Nephron (organoid): ENCODE data around the gene CECR2.

Experiments used
- H3K27ac Mint-ChIP-seq, 3 experiments: 2 replicates each; pipeline ENCODE4 v1.8.0; 2020; ENCODE audit warnings: mixed read lengths in 3 of 3, mild to moderate bottlenecking in 2 of 3, moderate library complexity in 1 of 3
- H3K27me3 Mint-ChIP-seq: 2 replicates; pipeline ENCODE4 v1.8.0; 2021; ENCODE audit warnings: low read depth, mild to moderate bottlenecking, moderate library complexity, mixed read lengths
- H3K36me3 Mint-ChIP-seq: 2 replicates; pipeline ENCODE4 v1.8.0; 2020; ENCODE audit warnings: low read depth, mixed read lengths
- H3K4me1 Mint-ChIP-seq: 2 replicates; pipeline ENCODE4 v1.8.0; 2020; ENCODE audit warnings: mixed read lengths
- H3K4me3 Mint-ChIP-seq, 3 experiments: 2 replicates each; pipeline ENCODE4 v1.8.0; 2020; ENCODE audit warnings: mild to moderate bottlenecking in 3 of 3, mixed read lengths in 3 of 3, moderate library complexity in 2 of 3
- H3K9me3 Mint-ChIP-seq: 2 replicates; pipeline ENCODE4 v1.8.0; 2020; ENCODE audit warnings: mixed read lengths
- CTCF ChIP-seq, 3 experiments: fragments of 200-600 bp; sonication (generic); IDR thresholded peaks; one replicate each; pipeline ENCODE4 v1.5.0; 2021; ENCODE audit warnings: antibody characterized with exemption in 3 of 3; ENCODE audit not compliant: unreplicated experiment in 3 of 3

The CECR2 gene

GRCh38 chr22:17479135-17479534, 109.9 kb downstream of the CECR2 start:
- H3K27me3 Mint-ChIP-seq = no peaks in the 10 kb centered on the region
- H3K27ac Mint-ChIP-seq = peak overlapping the region; percentile 43 to 52 (median 46)
- peaks cover 20% of the 10 kb centered on the region for H3K4me1 Mint-ChIP-seq
- no peaks in the 10 kb centered on the region for H3K9me3 Mint-ChIP-seq
- TF ChIP-seq CTCF (IDR thresholded peaks at IDR 0.05; ENCODE audit: unreplicated experiment in 3 of 3) = no peak
- peaks cover 28% of the 10 kb centered on the region for H3K36me3 Mint-ChIP-seq
- H3K4me3 Mint-ChIP-seq = no peak overlapping the region

DNA sequence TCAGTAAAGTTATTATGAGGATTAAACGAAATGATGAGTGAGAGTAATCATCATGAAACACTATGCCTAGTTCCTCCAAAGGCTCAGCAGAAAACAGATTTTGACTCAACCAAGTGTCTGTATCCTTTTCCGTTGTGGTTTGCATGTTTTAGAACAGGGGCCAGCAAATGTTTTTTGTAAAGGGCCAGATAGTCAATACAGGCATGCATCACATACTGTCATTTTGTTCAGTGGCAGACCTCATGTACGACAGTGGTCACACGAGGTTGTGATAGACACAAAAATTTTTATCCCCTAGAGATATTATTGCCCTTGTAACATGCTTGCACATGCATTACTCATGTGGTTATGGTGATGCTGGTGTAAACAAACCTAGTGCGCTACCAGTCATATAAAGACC, 112.2 kb downstream of the CECR2 start:
- H3K4me3 Mint-ChIP-seq = no peak overlapping the region
- H3K27ac Mint-ChIP-seq = peak overlapping the region in 1 of 3 experiments; percentile 23
- H3K4me1 Mint-ChIP-seq = peaks cover 17% of the 10 kb centered on the region
- no peaks in the 10 kb centered on the region for H3K9me3 Mint-ChIP-seq
- peaks cover 1% of the 10 kb centered on the region for H3K27me3 Mint-ChIP-seq
- H3K36me3 Mint-ChIP-seq = peaks cover 28% of the 10 kb centered on the region
- no peak for TF ChIP-seq CTCF (IDR thresholded peaks at IDR 0.05; ENCODE audit: unreplicated experiment in 3 of 3)

GRCh38 chr22:17483688-17484372, 114.6 kb downstream of the CECR2 start:
- Mint-ChIP-seq H3K36me3 (peaks cover 16% of the 10 kb centered on the region), H3K9me3 (no peaks in the 10 kb centered on the region), H3K27ac (peak overlapping the region; percentile 80 to 93 (median 91)), H3K27me3 (peaks cover 3% of the 10 kb centered on the region), H3K4me1 (peaks cover 7% of the 10 kb centered on the region), H3K4me3 (no peak overlapping the region)
- TF ChIP-seq CTCF (IDR thresholded peaks at IDR 0.05; ENCODE audit: unreplicated experiment in 3 of 3) = no peak

GRCh38 chr22:17484608-17485007, 115.3 kb downstream of the CECR2 start:
- H3K27me3 Mint-ChIP-seq = peaks cover 3% of the 10 kb centered on the region
- H3K9me3 Mint-ChIP-seq = no peaks in the 10 kb centered on the region
- H3K36me3 Mint-ChIP-seq = peaks cover 15% of the 10 kb centered on the region
- no peak for TF ChIP-seq CTCF (IDR thresholded peaks at IDR 0.05; ENCODE audit: unreplicated experiment in 3 of 3)
- H3K27ac Mint-ChIP-seq = peak overlapping the region; percentile 80 to 93 (median 91)
- peaks cover 7% of the 10 kb centered on the region for H3K4me1 Mint-ChIP-seq
- no peak overlapping the region for H3K4me3 Mint-ChIP-seq

DNA sequence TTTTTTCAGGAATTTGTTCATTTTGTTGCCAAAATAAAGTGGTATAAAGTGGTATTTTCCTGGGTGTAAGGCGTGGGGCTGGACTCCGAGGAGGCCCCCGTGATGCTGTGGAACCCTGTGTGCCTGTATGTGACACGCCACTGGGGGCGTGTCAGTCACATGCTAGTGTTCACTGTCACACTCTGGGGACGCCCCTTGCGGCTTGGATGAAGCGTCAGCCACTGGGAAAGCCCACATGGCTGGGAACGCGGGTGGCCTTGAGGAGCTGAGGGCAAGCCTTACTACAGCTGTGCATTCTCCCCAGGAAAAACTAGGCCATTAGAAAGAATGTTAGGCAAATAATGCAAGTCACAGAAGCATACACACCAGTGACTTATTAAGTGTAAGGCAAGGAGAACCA, 117.1 kb downstream of the CECR2 start:
- H3K4me1 Mint-ChIP-seq = peaks cover 12% of the 10 kb centered on the region
- peak overlapping the region in 1 of 3 experiments; percentile 33 for H3K27ac Mint-ChIP-seq
- H3K27me3 Mint-ChIP-seq = peaks cover 3% of the 10 kb centered on the region
- H3K9me3 Mint-ChIP-seq = no peaks in the 10 kb centered on the region
- peaks cover 20% of the 10 kb centered on the region for H3K36me3 Mint-ChIP-seq
- TF ChIP-seq CTCF (IDR thresholded peaks at IDR 0.05; ENCODE audit: unreplicated experiment in 3 of 3) = no peak
- H3K4me3 Mint-ChIP-seq = no peak overlapping the region

GRCh38 chr22:17486719-17487118, 117.5 kb downstream of the CECR2 start:
- Mint-ChIP-seq H3K4me3 (no peak overlapping the region), H3K27me3 (peaks cover 3% of the 10 kb centered on the region), H3K27ac (peak overlapping the region in 1 of 3 experiments; percentile 33), H3K9me3 (no peaks in the 10 kb centered on the region), H3K36me3 (peaks cover 16% of the 10 kb centered on the region), H3K4me1 (peaks cover 14% of the 10 kb centered on the region)
- TF ChIP-seq CTCF (IDR thresholded peaks at IDR 0.05; ENCODE audit: unreplicated experiment in 3 of 3) = no peak
